Liver (tissue), 9 donors: ENCODE measurements around the gene MYH14. TPM values are rescaled to one million over a fixed set of nuclear protein-coding genes. Genes with fewer than 3 reads are reported as not detected.

ENCODE experiments used
- DNase-seq: peaks from one replicate; pipeline ENCODE4 v3.0.0-alpha.2; 2017; ENCODE audit warnings: low spot score
- H3K27ac ChIP-seq, 2 donors: one replicate each; pipeline ENCODE4 v1.7.0; 2013; ENCODE audit warnings: inconsistent platforms in 2 of 2, low read length in 2 of 2, control low read depth in 1 of 2, low read depth in 1 of 2, mild to moderate bottlenecking in 1 of 2
- H3K27me3 ChIP-seq, 4 donors: one replicate each; pipeline versions ENCODE4 v1.6.1 to v1.7.0; 2013; ENCODE audit warnings: low read length in 3 of 4, inconsistent platforms in 1 of 4, mild to moderate bottlenecking in 1 of 4, moderate library complexity in 1 of 4; ENCODE audit not compliant: control insufficient read depth in 4 of 4, insufficient read depth in 4 of 4
- H3K36me3 ChIP-seq, 4 donors: one replicate each; pipeline versions ENCODE4 v1.6.1 to v1.7.0; 2013; ENCODE audit warnings: low read length in 3 of 4, mild to moderate bottlenecking in 3 of 4, low read depth in 1 of 4, moderate library complexity in 1 of 4; ENCODE audit not compliant: control insufficient read depth in 4 of 4, insufficient read depth in 3 of 4
- H3K4me1 ChIP-seq, 4 donors: one replicate each; pipeline versions ENCODE4 v1.6.1 to v1.7.0; 2013; ENCODE audit warnings: low read length in 3 of 4, mild to moderate bottlenecking in 3 of 4, moderate library complexity in 1 of 4; ENCODE audit not compliant: control insufficient read depth in 4 of 4, insufficient read depth in 4 of 4
- H3K4me3 ChIP-seq, 3 donors: one replicate each; pipeline versions ENCODE4 v1.6.1 to v1.7.0; 2013; ENCODE audit warnings: low read length in 3 of 3, control low read depth in 1 of 3, low read depth in 1 of 3, mild to moderate bottlenecking in 1 of 3
- H3K9ac ChIP-seq, 2 donors: one replicate each; pipeline ENCODE4 v1.7.0; 2013; ENCODE audit warnings: low read length in 2 of 2, mild to moderate bottlenecking in 2 of 2, moderate library complexity in 2 of 2, control low read depth in 1 of 2, low read depth in 1 of 2
- H3K9me3 ChIP-seq, 4 donors: one replicate each; pipeline versions ENCODE4 v1.6.1 to v1.7.0; 2013; ENCODE audit warnings: low read length in 3 of 4; ENCODE audit not compliant: control insufficient read depth in 4 of 4
- EGR1 ChIP-seq, 2 donors: IDR thresholded peaks; 2 replicates each; pipeline ENCODE4 v1.6.1; 2016 to 2018; ENCODE audit warnings: antibody characterized with exemption in 2 of 2, low read depth in 2 of 2
- FOXA1 ChIP-seq: IDR thresholded peaks from 2 replicates; pipeline ENCODE4 v1.6.1; 2016; ENCODE audit warnings: antibody characterized with exemption
- FOXA2 ChIP-seq: IDR thresholded peaks from 2 replicates; pipeline ENCODE4 v1.6.1; 2016; ENCODE audit warnings: antibody characterized with exemption
- GABPA ChIP-seq, 2 donors: IDR thresholded peaks in 1 of 2; conservative IDR thresholded peaks in 1 of 2; 2 replicates each; pipeline ENCODE4 v1.6.1; 2016; ENCODE audit warnings: antibody characterized with exemption in 2 of 2, mild to moderate bottlenecking in 1 of 2, moderate library complexity in 1 of 2
- HNF4A ChIP-seq, 2 donors: conservative IDR thresholded peaks; 2 replicates each; pipeline ENCODE4 v1.6.1; 2016; ENCODE audit warnings: antibody characterized with exemption in 2 of 2, mild to moderate bottlenecking in 2 of 2
- HNF4G ChIP-seq: IDR thresholded peaks from 2 replicates; pipeline ENCODE4 v1.6.1; 2016; ENCODE audit warnings: antibody characterized with exemption
- JUND ChIP-seq, 2 donors: IDR thresholded peaks; 2 replicates each; pipeline ENCODE4 v1.6.1; 2016; ENCODE audit warnings: antibody characterized with exemption in 2 of 2
- NR2F2 ChIP-seq: IDR thresholded peaks from 2 replicates; pipeline ENCODE4 v1.6.1; 2016; ENCODE audit warnings: antibody characterized with exemption
- RAD21 ChIP-seq, 2 donors: IDR thresholded peaks; 2 replicates each; pipeline ENCODE4 v1.6.1; 2016; ENCODE audit warnings: antibody characterized with exemption in 2 of 2, mild to moderate bottlenecking in 2 of 2
- RXRA ChIP-seq, 2 donors: IDR thresholded peaks; 2 replicates each; pipeline ENCODE4 v1.6.1; 2017 to 2018; ENCODE audit warnings: antibody characterized with exemption in 2 of 2, mild to moderate bottlenecking in 1 of 2
- SP1 ChIP-seq: IDR thresholded peaks from 2 replicates; pipeline ENCODE4 v1.6.1; 2018; ENCODE audit warnings: antibody characterized with exemption, mild to moderate bottlenecking
- TAF1 ChIP-seq: conservative IDR thresholded peaks from 2 replicates; pipeline ENCODE4 v1.6.1; 2016; ENCODE audit warnings: antibody characterized with exemption, mild to moderate bottlenecking
- YY1 ChIP-seq: IDR thresholded peaks from 2 replicates; pipeline ENCODE4 v1.6.1; 2016; ENCODE audit warnings: antibody characterized with exemption, mild to moderate bottlenecking
- WGBS: extraction: QIAGEN DNeasy Blood & Tissue Kit; methylation state at CpG from one replicate; pipeline ENCODE4 v1.1.7; 2013; 5-methylcytosine and 5-hydroxymethylcytosine counted together
- polyA plus RNA-seq, 2 donors: library from polyadenylated mRNA; stranded (reverse) in 1 of 2; unstranded in 1 of 2; fragments of 200-250 nt in 1 of 2; fragments of >200 nt in 1 of 2; fragmentation: Nextera tagmentation in 1 of 2; extraction: Ambion mirVana in 1 of 2; gene quantifications; one replicate each; pipeline versions ENCODE4 v1.2.1 to v1.2.3, GENCODE V29; 2013 to 2015
- total RNA-seq, 2 donors: library from RNA; depleted of rRNA; stranded (reverse); fragments of >200 nt; gene quantifications; one replicate each; pipeline ENCODE4 v1.2.3, GENCODE V29; 2014
- TF ChIP-seq, protein P1 (sequence below): fragments of 150-350 bp; IDR thresholded peaks from 2 replicates; pipeline ENCODE4 v1.5.1; 2017; ENCODE audit warnings: improper control_type of control experiment, low read depth, low read length; ENCODE audit not compliant: missing input control
- TF ChIP-seq, protein P2 (sequence below): IDR thresholded peaks from 2 replicates; pipeline ENCODE4 v1.6.1; 2016; ENCODE audit warnings: antibody characterized with exemption
- TF ChIP-seq, protein P3 (sequence below): IDR thresholded peaks from 2 replicates; pipeline ENCODE4 v1.6.1; 2016; ENCODE audit warnings: antibody characterized with exemption
- TF ChIP-seq, protein P4 (sequence below): IDR thresholded peaks from 2 replicates; pipeline ENCODE4 v1.6.1; 2016; ENCODE audit warnings: antibody characterized with exemption, mild to moderate bottlenecking
- TF ChIP-seq, protein P5 (sequence below): IDR thresholded peaks from 2 replicates; pipeline ENCODE4 v1.6.1; 2016; ENCODE audit warnings: antibody characterized with exemption
- donor health status: healthy.
- donor health status: healthy.
- donor health status: healthy.
- donor health status: healthy.
- donor health status: healthy.

The MYH14 gene
- total and polyA plus RNA-seq, 4 donors = 12.4 to 37.5 (median 25.5) TPM

DNA sequence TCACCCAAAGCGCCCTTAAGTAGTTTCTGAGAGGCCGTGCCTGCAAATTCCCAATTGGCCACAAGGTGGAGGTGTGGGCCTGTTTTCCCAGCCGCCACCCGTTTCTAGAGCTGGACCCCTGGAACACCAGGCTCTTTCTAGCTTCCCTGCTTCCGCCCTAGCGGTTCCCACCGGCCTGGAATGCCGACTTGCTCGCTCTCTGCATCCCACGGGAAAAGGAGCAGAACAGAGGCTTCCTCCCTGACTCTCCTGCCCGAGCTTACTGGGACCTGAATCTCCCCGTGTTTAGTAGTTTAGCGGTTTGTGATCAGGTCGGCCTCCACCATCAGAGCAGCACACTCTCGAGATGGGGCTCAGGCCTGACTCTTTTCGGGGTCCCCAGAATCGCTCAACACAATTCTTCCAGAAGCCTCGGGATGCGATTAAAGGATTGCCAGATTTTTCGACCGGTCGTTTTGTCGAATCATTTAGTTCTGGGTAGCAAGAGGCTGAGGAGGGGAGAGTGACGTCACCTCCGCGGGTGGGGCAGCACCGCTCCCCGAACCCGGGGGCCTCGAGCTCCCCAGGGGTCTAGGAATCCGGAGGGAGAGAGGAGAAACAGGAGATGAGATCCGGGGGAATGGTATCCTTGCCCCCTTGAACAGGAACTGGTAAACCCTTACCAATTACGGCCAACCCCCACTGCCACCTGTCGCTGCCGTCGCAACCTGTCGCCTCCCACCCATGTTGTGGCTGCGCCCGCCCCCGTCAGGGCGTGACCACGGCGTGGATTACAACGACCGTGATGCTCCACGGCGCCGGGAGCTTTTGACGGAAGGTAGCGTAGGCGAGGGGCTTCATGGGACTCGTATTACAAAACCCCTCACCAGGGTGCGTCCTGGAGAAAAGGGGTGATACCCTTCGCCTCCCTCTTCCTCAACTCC lies 154.0 kb downstream of the MYH14 start:
- peak overlapping the region; percentile 80 to 92 for H3K9ac ChIP-seq

More for the DNA sequence above, 154.0 kb downstream of the MYH14 start:
- TF ChIP-seq EGR1 (IDR thresholded peaks at IDR 0.05; ENCODE audit: low read depth in 2 of 2) = peak in 1 of 2 donors; percentile 64
- TF ChIP-seq SP1 = no peak
- peak; percentile 79 to 90 for TF ChIP-seq RAD21 (IDR thresholded peaks at IDR 0.05)
- TF ChIP-seq, protein P1, sequence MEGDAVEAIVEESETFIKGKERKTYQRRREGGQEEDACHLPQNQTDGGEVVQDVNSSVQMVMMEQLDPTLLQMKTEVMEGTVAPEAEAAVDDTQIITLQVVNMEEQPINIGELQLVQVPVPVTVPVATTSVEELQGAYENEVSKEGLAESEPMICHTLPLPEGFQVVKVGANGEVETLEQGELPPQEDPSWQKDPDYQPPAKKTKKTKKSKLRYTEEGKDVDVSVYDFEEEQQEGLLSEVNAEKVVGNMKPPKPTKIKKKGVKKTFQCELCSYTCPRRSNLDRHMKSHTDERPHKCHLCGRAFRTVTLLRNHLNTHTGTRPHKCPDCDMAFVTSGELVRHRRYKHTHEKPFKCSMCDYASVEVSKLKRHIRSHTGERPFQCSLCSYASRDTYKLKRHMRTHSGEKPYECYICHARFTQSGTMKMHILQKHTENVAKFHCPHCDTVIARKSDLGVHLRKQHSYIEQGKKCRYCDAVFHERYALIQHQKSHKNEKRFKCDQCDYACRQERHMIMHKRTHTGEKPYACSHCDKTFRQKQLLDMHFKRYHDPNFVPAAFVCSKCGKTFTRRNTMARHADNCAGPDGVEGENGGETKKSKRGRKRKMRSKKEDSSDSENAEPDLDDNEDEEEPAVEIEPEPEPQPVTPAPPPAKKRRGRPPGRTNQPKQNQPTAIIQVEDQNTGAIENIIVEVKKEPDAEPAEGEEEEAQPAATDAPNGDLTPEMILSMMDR = peak; percentile 81
- TF ChIP-seq NR2F2 = no peak
- TF ChIP-seq FOXA2 = no peak
- TF ChIP-seq TAF1 = no peak
- no peak for TF ChIP-seq RXRA (IDR thresholded peaks at IDR 0.05)
- TF ChIP-seq, protein P2, sequence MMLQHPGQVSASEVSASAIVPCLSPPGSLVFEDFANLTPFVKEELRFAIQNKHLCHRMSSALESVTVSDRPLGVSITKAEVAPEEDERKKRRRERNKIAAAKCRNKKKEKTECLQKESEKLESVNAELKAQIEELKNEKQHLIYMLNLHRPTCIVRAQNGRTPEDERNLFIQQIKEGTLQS = no peak
- TF ChIP-seq, protein P3, sequence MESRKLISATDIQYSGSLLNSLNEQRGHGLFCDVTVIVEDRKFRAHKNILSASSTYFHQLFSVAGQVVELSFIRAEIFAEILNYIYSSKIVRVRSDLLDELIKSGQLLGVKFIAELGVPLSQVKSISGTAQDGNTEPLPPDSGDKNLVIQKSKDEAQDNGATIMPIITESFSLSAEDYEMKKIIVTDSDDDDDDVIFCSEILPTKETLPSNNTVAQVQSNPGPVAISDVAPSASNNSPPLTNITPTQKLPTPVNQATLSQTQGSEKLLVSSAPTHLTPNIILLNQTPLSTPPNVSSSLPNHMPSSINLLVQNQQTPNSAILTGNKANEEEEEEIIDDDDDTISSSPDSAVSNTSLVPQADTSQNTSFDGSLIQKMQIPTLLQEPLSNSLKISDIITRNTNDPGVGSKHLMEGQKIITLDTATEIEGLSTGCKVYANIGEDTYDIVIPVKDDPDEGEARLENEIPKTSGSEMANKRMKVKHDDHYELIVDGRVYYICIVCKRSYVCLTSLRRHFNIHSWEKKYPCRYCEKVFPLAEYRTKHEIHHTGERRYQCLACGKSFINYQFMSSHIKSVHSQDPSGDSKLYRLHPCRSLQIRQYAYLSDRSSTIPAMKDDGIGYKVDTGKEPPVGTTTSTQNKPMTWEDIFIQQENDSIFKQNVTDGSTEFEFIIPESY = no peak
- TF ChIP-seq, protein P4, sequence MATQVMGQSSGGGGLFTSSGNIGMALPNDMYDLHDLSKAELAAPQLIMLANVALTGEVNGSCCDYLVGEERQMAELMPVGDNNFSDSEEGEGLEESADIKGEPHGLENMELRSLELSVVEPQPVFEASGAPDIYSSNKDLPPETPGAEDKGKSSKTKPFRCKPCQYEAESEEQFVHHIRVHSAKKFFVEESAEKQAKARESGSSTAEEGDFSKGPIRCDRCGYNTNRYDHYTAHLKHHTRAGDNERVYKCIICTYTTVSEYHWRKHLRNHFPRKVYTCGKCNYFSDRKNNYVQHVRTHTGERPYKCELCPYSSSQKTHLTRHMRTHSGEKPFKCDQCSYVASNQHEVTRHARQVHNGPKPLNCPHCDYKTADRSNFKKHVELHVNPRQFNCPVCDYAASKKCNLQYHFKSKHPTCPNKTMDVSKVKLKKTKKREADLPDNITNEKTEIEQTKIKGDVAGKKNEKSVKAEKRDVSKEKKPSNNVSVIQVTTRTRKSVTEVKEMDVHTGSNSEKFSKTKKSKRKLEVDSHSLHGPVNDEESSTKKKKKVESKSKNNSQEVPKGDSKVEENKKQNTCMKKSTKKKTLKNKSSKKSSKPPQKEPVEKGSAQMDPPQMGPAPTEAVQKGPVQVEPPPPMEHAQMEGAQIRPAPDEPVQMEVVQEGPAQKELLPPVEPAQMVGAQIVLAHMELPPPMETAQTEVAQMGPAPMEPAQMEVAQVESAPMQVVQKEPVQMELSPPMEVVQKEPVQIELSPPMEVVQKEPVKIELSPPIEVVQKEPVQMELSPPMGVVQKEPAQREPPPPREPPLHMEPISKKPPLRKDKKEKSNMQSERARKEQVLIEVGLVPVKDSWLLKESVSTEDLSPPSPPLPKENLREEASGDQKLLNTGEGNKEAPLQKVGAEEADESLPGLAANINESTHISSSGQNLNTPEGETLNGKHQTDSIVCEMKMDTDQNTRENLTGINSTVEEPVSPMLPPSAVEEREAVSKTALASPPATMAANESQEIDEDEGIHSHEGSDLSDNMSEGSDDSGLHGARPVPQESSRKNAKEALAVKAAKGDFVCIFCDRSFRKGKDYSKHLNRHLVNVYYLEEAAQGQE = no peak
- no peak for TF ChIP-seq YY1
- peak in 1 of 2 donors; percentile 80 for TF ChIP-seq JUND (IDR thresholded peaks at IDR 0.05)
- TF ChIP-seq HNF4A (conservative IDR thresholded peaks at IDR 0.05) = no peak
- TF ChIP-seq FOXA1 = no peak
- TF ChIP-seq, protein P5, sequence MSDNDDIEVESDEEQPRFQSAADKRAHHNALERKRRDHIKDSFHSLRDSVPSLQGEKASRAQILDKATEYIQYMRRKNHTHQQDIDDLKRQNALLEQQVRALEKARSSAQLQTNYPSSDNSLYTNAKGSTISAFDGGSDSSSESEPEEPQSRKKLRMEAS = no peak
- no peak for TF ChIP-seq GABPA (IDR thresholded peaks at IDR 0.05 in 1 of 2, conservative IDR thresholded peaks at IDR 0.05 in 1 of 2)
- no peak for TF ChIP-seq HNF4G
- H3K27ac ChIP-seq = peak overlapping the region; percentile 88 to 89
- DNase-seq = peak; percentile 82
- peaks cover 0 to 10% (median 5%) of the 10 kb centered on the region in 4 donors for H3K4me1 ChIP-seq
- H3K27me3 ChIP-seq = no peaks in the 10 kb centered on the region
- H3K9me3 ChIP-seq = no peaks in the 10 kb centered on the region
- H3K4me3 ChIP-seq = peak overlapping the region; percentile 52 to 64 (median 60)
- no peaks in the 10 kb centered on the region for H3K36me3 ChIP-seq
- 16% methylated on average over 54 of the region's 54 CpGs for WGBS
